HG03060 (cell line): ENCODE measurements around the gene HCRTR1.
"Not testable (repeated sequence)": the region's sequence is repeated elsewhere in the genome, so short reads cannot be mapped to it uniquely, and the experiment has no call there.

ENCODE experiments used
- ATAC-seq: cut with Tn5 transposase; IDR thresholded peaks from one replicate; pipeline ENCODE4 v1.9.1; 2021; ENCODE audit warnings: low read depth, moderate number of reproducible peaks; ENCODE audit not compliant: unreplicated experiment

Gene HCRTR1

DNA sequence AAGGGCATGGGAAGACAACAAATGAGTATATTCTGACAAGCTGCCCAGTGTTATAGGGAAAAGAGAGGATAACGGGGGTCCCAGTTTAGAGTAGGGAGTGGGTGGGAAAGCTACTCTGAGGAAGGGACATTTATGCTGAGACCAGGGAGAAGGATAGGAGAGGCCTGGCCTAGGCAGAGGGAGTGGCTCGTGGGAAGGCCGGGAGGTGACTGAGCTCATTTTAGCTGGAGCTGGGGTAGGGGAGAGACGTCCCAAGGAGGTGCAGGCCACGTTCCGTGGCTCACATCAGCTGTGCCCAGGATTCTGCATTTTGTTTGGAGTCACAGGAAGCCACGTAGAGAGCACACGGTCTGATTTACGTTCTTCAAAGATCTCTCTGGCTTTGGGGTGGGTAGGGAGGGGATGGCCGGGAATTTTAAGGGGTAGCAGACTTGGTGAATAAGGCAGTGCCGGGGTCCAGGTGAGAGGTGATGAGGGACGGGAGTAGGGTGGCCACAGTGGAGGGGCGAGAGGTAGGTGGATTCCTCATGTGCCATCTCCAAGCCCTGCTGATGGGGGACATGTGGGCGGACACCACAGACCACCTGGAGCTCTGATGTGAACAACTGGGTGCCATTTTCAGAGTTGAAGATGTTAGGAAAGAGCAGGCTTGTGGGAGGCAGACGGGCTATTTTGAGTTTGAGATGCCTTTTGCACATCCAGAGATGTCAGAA is 36.4 kb upstream of the HCRTR1 start:
- ATAC-seq, result no peak

DNA sequence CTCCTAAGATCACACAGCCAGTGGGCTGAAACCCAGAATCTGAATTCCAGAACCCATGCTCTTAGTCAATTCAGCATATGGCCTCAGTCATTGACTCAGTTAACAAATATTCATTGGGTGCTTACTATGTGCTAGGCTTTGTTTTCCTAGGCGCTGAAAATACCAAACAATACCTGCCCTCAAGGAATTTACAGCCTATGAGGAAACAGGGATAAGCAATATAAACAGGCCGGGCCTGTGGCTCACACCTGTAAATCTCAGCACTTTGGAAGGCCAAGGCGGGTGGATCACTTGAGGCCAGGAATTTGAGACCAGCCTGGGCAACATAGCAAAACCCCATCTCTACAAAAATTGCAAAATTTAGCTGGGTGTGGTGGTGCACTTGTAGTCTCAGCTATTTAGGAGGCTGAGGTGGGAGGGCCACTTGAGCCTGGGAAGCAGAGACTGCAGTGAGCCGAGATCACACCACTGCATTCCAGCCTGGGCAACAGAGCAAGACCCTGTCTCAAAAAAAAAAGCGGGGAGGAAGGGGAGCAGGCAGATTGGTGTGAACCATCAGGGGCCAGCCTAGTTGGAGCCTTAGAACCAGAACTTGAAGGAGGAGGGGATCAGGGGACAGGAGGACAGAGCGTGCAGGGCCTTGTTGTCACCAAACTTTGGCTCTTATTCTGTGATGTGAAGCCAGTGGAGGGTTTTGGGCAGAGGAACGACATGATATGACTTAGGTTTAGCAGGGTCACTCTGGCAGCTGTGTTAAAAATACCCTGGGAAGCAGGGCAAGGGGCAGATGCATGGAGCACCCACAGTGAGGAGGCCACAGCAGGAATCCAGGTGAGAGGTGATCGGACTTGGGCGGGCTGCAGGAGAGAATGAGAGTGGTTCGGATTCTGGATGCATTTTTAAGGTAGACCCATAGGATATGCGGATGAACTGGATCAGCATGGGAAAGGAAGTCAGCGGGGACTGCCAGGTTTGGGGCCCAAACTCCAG is 35.4 kb upstream of the HCRTR1 start:
- no peak for ATAC-seq

DNA sequence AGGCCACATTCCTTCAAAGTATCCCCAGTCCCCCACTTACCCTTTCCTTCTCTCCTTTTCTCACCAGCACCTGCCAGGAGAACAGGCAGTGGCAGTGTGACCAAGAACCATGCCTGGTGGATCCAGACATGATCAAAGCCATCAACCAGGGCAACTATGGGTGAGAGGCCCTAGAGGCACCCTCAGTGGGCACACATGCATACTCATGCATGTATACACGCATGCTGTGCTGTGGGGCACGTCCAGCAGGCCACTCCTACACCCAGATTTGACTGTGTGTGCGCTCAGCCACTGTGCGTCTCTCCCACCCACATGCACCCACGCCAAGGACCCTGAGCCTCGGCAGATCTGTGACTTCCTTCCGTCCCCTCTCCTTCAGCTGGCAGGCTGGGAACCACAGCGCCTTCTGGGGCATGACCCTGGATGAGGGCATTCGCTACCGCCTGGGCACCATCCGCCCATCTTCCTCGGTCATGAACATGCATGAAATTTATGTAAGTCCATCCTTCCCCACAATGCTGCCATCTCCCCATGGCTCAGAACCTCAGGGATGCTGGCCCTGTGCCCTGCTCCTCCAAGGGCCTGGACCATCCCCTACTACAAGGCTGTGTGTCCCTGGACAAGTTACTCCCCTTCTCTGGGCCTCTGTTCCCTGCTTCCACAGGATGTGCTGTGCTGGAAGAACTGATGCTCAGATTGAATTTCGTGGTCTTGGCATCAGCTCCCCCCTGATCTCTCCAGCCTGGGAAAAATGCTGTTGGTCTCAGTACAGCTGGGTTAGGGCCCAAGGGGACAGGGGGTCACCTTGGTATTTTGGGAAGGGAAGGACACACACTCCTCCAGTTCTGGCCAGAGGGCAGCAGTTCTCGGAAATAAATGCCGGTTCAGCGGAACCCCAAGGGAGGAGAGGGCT is 34.2 kb upstream of the HCRTR1 start:
- no peak for ATAC-seq

DNA sequence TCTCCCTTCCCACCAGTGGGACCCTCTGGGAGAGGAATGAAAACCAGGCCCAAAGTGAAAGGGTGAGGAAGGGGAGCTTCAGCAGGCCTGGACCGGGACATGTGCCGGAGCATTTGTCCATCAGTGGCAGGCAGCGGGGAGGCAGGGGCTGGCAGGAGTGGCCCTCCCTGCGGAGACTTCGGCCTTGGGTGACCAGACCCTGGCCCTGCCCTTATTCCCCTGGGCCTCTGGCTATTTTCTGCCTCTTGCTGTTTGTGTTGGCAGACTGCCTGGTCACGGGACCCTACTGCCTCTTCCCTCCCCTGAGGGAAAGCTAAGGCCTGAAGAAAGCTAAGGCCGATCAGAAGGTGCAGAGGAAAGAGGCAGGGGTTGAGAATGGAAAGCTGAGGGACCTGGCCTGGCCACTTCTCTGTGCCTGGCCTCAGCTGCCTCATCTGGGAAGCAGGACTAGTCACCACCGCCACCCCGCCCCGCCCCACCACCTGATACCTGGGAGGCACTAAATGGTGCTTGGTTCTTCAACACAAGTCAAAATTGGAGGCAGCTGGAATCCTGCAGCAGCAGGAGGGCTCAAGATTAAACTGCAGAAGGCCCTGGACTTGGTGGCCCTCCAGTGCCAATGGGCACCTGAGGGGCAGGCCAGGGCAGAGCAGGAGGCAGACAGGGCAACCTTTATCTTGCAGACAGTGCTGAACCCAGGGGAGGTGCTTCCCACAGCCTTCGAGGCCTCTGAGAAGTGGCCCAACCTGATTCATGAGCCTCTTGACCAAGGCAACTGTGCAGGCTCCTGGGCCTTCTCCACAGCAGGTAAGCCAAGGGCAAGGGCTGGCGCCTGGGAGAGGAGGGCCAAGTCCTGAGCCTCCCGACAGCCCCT is 33.3 kb upstream of the HCRTR1 start:
- no peak for ATAC-seq

- no peak for ATAC-seq
These were observed 32.4 kb upstream of the HCRTR1 start for GRCh38 chr1:31584869-31585735.

- no peak for ATAC-seq
These were observed 31.6 kb upstream of the HCRTR1 start for GRCh38 chr1:31585736-31586365.

GRCh38 chr1:31586376-31587327 is 30.8 kb upstream of the HCRTR1 start:
- ATAC-seq, result no peak

DNA sequence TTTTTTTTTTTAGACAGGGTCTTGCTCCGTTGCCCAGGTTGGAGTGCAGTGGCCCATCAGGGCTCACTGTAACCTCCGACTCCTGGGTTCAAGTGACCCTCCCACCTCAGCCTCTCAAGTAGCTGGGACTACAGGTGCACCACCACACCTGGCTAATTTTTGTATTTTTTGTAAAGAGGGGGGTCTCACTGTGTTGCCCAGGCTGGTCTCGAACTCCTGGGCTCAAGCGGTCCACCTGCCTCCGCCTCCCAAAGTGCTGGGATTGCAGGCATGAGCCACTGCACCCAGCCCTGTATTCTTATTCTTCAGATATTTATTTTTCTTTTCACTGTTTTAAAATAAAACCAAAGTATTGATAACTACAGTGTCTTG is 30.2 kb upstream of the HCRTR1 start:
- not testable (repeated sequence) for ATAC-seq

GRCh38 chr1:31587720-31588423 is 29.6 kb upstream of the HCRTR1 start:
- no peak for ATAC-seq

DNA sequence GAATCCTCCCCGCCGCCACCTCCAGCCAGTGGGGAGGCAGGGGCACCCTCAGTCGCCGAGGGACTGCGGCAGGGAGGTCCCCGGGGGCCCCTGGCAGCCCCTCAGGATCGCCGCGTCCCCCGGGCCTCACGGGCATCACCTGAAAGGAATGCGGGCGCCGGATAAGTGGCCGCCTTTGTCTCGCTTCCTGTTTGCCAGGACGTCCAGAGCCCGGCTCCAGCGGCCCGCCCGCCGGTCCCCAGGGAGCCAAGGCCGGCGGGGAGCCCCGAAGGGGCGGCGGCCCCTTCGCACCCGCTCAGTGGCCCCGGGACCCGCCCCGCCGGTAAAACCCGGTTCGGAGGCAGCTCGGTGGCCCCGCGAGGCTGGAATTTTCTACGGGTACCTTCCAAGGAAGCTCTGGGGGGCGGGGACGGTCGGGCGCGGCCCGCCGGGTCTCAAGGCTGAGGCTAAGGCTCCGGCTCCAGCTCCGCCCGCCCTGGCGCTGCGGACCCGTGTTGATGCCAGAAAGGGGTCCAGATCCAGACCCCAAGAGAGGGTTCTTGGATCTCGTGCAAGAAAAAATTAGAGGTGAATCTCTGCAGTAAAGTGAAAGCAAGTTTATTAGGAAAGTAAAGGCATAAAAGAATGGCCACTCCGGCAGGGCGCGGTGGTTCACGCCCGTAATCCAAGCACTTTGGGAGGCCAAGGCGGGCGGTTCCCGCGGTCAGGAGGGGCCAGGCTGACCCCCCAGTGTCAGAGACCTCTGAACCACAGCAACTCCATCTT is 28.6 kb upstream of the HCRTR1 start:
- no peak for ATAC-seq

- no peak for ATAC-seq
These were observed 25.9 kb upstream of the HCRTR1 start for GRCh38 chr1:31591425-31592093.

GRCh38 chr1:31592132-31592531 is 25.4 kb upstream of the HCRTR1 start:
- no peak for ATAC-seq

DNA sequence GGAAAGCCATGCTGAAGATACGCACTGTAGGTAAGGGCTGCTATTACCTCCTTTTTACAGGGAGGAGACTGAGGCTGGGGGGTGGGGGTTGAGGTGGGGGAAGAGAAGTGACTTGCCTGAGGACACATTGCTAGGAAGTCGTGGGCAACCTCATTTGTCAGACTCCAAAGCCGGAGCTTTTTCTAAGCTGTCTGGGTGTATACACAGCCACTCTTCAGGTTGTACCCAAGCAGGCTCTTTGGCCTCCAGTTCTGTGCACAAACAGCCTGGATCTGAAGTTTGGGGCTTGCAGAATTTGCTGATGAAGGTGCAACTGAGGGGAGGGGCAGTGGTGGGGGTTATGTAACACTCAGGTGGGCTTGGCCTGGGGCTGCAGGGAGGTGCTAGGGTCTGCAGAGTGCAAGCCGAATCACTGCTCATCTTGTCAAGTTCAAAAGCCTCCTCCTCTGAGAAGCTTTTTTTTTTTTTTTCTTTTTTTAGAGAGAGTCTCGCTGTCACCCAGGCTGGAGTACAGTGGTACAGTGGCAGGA is 24.3 kb upstream of the HCRTR1 start:
- no peak for ATAC-seq

- no peak for ATAC-seq
These were observed 23.5 kb upstream of the HCRTR1 start for GRCh38 chr1:31593770-31594632.
